ENCODE results near the gene NLGN3.

DNA sequence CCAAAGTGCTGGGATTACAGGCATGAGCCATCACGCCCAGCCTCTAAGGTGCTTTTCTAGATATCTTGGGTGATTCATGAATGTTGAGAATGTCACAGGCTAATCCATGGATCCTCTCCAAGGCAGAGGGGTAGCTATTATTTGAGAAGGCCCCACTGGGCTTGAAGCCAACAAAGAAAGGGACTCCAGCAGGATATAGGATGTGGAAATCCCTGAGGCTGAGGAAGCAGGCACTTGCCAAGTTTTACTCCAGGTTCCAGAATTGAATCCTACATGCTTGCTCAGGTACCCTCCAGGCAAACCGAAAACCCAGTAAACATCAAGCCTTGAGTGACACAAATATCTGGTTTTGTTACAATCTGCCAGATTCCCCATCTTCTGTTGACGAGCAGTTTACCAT, 15.8 kb downstream of the NLGN3 start:
- no peak for TF ChIP-seq CTCF (conservative IDR thresholded peaks at IDR 0.05; ENCODE audit: low read length)
- no peak for TF ChIP-seq EZH2phosphoT487 (IDR thresholded peaks at IDR 0.05; ENCODE audit: borderline replicate concordance)
